Fibroblast of gingiva (primary cell): ENCODE results near the gene SETD1B.
"Not testable (repeated sequence)": the region's sequence is repeated elsewhere in the genome, so short reads cannot be mapped to it uniquely, and the experiment has no call there.

Experiments
- DNase-seq: peaks from one replicate; pipeline ENCODE4 v3.0.0-alpha.2; 2011; ENCODE audit warnings: low read depth

Gene SETD1B

GRCh38 chr12:121780429-121780828 lies 23.4 kb upstream of the SETD1B start:
- DNase-seq = no peak

DNA sequence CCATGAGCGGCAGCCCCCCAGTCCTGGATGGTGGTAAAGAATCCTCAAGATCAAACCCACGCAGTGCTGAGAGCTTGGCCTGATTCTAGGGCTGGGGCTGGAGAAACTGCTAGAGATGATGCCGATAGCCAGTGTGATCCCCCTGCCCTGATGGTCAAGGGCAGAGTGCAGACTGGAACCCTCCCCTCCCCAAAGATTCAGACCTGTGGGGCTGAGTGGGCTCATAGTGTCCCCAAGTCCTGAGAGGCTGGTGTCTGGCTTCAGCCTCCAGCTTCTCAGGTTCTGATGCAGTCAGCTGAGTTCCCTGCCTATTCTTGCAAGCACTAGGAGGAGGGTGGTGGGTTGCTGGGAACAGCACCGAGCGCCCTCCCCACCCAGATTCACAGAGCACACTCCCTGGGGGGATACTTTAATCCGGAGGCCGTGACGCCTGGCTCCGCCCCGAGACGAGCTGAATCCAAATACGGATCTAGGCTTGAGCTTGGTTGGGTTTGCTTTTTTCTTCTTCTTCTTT lies 22.3 kb upstream of the SETD1B start:
- no peak for DNase-seq

DNA sequence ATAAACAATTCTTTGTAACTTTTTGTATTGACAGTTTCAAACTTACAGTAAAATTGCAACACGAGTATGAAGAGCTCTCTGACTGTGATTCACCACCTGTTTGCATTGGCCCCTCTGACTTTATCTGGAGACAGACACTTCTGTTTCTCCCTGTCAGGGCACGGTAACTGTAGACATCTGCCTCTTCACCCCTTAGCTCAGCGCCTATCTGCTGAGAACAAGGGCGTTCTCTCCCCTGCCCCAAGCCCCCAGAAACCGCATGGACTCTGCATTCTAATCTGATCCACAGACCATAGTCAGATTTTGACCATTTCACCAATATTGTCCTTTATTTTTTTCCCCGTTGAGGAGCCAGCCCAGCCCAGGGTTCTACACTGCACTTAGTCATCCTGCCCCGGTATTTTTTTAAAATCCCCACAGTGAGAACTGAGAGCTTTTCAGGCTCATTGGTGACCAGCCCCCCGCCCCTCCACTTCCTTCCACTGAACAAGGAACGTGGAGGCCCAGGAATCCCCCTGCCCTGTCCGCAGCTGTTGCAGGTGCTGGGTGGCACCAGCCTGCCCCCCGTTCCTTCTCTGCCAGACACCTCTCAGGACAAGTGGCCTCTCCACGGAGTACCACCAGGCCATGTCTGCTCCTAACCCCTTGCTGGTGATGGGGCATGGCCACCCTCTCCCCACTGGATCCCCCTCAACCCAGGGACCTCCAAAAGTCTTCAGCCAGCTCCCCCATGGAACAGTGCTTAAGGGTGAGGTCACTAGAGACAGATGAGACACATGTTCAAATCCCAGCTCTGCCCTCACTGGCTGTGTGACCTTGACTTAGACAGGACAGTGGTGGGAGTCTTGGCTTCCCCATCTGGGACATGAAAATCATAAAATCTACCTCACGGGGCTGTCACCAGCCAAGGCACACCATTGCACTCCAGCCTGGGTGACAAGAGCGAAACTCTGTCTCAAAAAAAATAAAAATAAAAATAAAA lies 21.5 kb upstream of the SETD1B start:
- DNase-seq = no peak

DNA sequence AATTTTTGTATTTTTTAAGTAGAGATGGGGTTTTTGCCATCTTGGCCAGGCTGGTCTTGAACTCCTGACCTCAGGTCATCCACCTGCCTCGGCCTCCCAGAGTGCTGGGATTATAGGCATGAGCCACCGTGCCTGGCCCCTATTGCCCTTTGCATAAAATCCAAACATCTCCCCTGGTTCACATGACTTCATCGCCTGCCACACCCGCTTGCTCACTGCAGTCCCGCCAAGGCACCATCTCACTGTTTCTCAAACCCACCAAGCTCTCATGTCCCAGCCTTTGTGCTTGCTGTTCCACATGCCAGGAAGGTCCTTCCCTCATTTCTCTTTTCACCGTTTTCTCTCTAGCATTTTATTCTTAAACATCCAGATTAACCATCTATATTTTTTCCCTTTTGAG lies 20.0 kb upstream of the SETD1B start:
- no peak for DNase-seq

GRCh38 chr12:121784460-121784859 lies 19.3 kb upstream of the SETD1B start:
- DNase-seq = peak; percentile 73

DNA sequence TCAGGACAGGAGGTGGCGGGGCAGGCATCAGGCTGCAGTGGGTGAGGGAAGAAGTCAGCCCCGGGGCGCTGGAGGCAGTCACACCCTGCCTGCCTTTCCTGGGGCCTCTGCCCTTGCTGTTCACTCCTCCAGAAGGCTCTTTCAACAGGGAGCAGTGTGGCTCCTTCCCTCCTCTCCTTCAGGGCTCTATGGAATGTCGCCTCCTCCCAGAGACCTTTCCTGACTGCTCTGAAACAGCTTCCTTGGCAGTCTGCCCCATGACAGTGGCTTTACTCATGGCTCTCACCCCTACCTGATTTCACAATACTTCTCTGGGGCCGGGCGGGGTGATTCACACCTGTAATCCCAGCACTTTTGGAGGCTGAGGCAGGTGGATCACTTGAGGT lies 17.4 kb upstream of the SETD1B start:
- DNase-seq = peak; percentile 75

DNA sequence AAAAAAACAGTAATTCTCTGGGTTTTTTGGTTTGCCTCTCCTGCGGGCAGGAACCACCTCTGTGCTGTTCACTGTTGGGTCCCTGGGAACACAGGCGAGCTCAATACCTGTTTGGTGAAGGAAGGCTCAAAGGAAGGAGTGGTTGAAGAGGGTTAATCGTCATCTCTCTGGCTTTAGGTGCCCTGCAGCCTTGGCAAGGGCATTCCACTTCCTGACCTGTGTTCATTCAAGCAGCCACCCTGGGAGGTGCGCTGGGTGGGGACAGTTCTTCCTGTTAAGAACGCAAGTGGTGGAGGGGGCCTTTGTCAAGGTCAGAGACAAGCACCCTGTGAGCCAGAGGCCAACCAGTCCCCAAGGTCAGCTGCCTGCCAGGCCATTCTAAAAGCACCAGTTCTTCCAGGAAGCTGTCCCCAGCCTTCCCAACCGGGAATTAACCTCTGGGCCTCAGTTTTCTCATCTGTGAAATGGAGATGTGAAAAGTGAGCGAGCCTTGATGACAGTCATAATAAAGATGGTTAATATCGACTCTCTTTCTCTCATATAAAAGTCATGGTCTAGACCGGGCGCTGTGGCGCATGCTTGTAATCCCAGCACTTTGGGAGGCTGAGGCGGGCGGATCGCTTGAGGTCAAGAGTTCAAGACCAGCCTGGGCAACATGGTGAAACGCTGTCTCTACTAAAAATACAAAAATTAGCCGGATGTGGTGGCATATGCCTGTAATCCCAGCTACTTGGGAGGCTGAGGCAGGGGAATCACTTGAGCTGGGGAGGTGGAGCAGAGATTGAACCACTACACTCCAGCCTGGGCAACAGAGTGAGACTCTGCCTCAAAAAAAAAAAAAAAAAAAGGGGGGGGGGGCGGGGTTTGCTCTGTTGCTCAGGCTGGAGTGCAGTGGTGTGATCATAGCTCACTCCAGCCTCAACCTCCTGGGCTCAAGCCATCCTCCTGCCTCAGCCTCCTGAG lies 16.5 kb upstream of the SETD1B start:
- DNase-seq = no peak

GRCh38 chr12:121788176-121788818 lies 15.5 kb upstream of the SETD1B start:
- DNase-seq = no peak

DNA sequence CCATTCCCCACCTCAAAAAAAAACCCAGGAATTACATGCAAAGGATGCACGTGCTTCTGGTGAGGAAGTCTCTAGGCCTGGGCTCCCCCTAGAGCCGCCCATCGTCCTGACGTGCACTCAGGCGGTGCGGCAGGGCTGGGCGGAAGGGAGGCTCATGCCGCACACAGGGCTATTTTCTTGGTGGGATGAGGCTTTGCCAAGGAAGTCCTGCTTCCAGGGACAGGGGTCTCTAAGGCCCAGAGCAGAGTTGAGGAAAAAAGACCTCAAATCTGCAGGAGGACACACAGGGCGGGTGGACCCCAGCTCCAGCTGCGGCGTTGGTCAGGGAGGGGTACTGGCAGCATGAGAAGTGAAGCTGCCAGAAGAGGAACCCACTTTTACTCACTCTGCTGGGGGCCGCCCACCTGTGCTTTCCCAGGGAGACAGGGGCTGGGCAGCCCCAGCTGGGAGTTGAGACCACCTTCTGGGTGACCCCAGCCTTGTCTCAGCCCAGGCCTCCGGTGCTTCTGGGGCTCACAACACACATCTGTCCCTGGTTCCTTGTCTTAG lies 14.5 kb upstream of the SETD1B start:
- no peak for DNase-seq

DNA sequence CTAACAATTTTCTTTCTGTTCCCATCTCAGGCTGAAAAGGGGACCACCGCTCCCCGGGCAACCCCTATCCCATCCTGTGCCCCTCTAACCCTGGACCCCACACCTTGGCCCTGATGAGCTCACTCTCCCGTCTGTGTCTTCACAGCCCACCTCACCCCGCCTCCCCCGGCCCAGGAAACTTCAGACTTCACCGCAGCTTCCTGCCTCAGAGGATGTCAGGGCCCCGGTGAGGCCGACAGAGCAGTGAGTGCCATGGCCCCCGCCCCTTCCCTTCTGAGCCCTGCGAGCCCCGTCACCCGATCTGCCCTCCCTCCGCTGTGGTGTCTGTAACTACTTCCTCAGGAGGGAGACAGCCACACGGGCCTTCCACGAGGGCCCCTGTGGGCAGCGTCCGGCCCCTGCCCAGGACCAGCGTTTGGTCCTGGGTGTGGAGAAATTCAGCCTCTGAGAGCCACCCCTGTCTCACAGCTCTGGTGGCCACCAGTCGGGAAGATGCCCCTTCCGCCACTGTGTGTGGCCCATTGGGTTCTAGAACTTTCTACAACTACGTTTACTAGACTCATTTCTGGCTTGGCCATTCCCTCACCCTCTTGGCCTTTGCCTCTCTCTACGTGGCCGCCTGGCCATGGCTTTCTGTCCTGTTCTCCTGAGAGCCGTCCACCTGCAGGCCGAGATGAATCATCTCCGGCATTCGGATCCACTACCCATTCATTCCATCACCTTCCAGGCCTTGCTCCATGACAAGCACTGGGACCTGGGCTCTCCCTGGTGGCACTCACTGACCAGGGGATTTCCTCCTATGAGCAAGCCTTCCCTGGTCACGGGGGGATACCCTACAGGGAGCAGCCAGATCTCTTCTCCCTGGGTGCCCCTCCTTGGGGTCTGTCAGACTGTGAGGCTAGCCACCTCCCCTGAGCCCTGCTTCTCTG lies 13.7 kb upstream of the SETD1B start:
- DNase-seq = no peak

- DNase-seq = not testable (repeated sequence)
These were observed 13.0 kb upstream of the SETD1B start for GRCh38 chr12:121790785-121791184.

DNA sequence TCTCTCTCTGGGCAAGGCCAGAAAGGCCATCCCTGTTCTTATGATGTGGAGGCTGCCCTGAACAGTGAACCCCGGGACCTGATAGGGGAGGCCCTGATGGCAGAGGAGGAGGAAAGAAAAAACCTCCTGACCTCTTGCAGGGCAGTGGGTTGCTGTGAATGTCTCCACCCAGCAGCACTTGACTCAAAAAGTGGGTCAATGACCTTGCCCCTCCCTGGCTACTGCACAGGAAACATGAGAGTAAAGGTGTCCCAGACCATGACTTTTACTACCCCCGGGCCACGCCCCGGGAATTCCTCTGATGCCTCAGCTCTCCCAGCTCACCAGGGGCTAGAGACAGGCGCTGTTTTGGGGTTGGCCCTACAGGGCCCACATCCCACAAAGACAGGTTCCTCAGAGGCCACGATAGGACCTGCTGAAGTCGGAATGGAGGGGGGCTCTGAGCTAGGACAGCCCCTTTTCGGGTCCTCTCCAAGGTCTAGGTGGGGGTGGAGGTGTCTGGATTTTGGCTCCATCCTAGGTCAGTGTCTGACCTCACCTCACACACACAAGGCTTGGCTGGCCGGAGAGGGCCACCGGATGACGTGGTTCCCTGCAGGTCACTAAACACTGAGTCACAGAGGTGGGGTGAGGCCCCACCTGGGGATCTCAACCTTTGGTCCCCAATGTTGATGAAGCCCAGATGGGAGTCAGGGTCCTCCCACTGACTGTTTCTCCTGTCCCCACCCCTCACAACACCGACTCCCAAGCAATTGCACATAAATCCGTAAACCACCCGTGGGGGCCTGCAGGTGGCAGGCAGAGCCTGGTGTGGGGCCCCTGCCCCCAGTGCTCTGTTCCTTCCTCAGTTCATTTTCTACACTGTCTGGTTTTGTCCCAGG lies 11.9 kb upstream of the SETD1B start:
- no peak for DNase-seq

DNA sequence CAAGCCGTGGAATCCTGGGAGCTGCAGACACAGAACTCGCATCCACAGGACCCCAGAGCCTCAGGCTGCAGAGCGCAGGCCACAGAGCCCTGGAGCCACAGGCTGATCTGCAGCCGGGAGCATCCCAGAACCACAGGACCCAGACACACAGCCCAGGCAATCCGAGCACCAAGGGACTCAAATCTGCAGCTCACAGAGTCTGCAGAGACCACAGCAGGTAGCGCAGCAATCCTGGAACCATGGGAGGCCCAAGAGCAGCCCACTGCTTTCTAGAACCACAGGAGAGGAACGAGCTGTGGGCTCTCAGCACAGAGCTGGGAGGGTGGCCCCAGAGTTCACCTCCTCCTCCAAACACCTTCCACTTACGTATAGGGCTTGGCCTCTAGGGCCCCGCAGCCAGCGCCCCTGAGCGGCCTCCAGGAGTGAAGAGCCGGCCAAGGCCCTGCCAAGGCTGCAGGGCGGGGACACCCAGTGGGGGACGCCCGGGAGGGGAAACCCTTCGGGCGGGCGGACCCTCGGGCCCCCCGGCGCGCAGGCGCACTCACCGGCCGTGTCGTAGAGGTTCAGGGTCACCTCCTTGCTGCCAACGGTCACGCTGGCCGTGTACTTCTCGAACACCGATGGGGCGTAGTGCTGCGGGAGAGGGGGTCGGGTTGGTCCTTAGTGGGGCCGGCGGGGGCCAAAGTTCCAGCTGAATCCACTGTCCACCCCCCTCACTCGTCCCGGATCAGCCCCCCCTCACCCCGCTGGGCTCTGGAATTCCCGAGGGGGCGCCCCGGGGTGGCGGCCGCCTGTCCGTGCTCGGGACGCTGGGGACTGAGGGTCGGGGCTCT lies 11.0 kb upstream of the SETD1B start:
- DNase-seq = no peak

DNA sequence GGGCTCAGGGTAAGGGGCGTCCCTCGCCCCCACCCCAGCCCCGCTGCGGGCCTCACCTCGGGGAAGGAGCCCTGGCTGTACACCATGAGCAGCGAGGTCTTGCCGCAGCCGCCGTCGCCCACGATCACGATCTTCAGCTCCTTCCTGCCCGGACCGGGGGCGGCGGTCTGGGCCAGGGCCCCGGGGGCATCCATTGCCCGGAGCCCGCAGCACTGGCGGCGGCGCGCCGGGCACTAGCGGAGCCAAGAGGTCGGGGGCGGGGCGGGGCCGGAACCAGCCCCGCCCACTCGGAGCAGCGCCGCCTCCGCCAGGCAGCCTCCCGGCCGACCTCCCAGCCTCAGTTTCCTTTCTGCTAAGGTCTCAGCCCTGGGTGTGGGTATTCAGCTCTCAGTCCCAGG lies 10.4 kb upstream of the SETD1B start, which contains the start of gene RHOF:
Gene RHOF, minus strand, starts transcription at position 249 of the 398 bp plus-strand sequence. Its CDS starts 55 bp downstream, at position 194.
- DNase-seq = no peak

GRCh38 chr12:121793838-121794533 lies 9.8 kb upstream of the SETD1B start:
- DNase-seq = peak; percentile 90

- DNase-seq = no peak
These were observed 9.2 kb upstream of the SETD1B start for GRCh38 chr12:121794534-121795033.
